Measurements from ENCODE around the gene KANSL1. TPM values are rescaled to one million over a fixed set of nuclear protein-coding genes. Genes with fewer than 3 reads are reported as not detected.

Gene KANSL1
- total and polyA plus RNA-seq, 2 of the 4 experiments (the other 2 are of a cell fraction) = 19.1 to 49.6 TPM

DNA sequence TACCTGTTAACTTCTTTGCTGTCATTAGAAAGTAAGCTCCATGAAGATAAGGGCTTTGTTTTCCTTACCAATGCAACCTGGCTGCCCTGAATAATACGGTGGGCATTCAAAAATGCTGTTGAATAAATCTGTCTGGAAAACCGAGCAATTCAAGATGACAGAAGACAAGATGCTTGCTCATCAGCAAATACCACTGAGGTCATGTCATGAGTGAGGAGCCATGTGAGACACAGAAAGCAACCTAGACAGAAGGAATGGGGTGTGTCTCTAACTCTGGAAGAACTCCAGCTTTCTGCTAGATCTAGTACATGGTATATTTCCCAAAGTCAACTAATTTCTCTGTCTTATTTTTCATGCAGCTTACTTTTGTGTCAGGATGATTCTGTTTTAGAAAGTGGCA lies 130.0 kb downstream of the KANSL1 start:
- H4K20me1 ChIP-seq (ENCODE audit: insufficient read depth, low read length) = peaks cover 14% of the 10 kb centered on the region; the same call in 1 of the 2 replicates
- H3K9ac ChIP-seq (ENCODE audit: low read depth, low read length) = no peak overlapping the region
- H3K9me1 ChIP-seq (ENCODE audit: insufficient read depth, low read length) = peaks cover 9% of the 10 kb centered on the region
- ATAC-seq (ENCODE audit: low read depth) (peak; percentile 80), DNase-seq (peak; percentile 82)
- no peak overlapping the region for H2BK15ac ChIP-seq (ENCODE audit: low read depth, low read length)
- no peak overlapping the region for H3K4me2 ChIP-seq (ENCODE audit: low read depth, low read length)
- BruUV-seq (replicated peaks) = no TSS peak
- ChIA-PET POLR2A (ENCODE audit: unreplicated experiment) (no interaction called here), CTCF (interaction anchor here (1.0 kb wide), 1 partner anchor 130 kb away, joined by 3 read pairs; the partner anchor contains the start of gene KANSL1)
- peaks cover 28% of the 10 kb centered on the region for H3K36me3 ChIP-seq (ENCODE audit: control insufficient read depth, insufficient read depth, low read length)
- no peak overlapping the region for H2AK5ac ChIP-seq (ENCODE audit: low read depth, low read length)
- TF ChIP-seq BHLHE40 (IDR thresholded peaks at IDR 0.05; ENCODE audit: low read depth, low read length) = no peak
- no peak for TF ChIP-seq MAZ (IDR thresholded peaks at IDR 0.05; ENCODE audit: borderline replicate concordance, low read depth, low read length)
- no peak for TF ChIP-seq FOS (IDR thresholded peaks at IDR 0.05; ENCODE audit: low read depth, low read length)
- TF ChIP-seq, protein P1, sequence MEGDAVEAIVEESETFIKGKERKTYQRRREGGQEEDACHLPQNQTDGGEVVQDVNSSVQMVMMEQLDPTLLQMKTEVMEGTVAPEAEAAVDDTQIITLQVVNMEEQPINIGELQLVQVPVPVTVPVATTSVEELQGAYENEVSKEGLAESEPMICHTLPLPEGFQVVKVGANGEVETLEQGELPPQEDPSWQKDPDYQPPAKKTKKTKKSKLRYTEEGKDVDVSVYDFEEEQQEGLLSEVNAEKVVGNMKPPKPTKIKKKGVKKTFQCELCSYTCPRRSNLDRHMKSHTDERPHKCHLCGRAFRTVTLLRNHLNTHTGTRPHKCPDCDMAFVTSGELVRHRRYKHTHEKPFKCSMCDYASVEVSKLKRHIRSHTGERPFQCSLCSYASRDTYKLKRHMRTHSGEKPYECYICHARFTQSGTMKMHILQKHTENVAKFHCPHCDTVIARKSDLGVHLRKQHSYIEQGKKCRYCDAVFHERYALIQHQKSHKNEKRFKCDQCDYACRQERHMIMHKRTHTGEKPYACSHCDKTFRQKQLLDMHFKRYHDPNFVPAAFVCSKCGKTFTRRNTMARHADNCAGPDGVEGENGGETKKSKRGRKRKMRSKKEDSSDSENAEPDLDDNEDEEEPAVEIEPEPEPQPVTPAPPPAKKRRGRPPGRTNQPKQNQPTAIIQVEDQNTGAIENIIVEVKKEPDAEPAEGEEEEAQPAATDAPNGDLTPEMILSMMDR (conservative IDR thresholded peaks at IDR 0.05; ENCODE audit: low read depth, low read length) = no peak
- TF ChIP-seq RFX5 (IDR thresholded peaks at IDR 0.05; ENCODE audit: low read depth, low read length) = no peak
- TF ChIP-seq SMC3 (IDR thresholded peaks at IDR 0.05; ENCODE audit: low read depth, low read length) = no peak
- no peak for TF ChIP-seq CHD1 (IDR thresholded peaks at IDR 0.05; ENCODE audit: low read depth, low read length)
- TF ChIP-seq, protein P2, sequence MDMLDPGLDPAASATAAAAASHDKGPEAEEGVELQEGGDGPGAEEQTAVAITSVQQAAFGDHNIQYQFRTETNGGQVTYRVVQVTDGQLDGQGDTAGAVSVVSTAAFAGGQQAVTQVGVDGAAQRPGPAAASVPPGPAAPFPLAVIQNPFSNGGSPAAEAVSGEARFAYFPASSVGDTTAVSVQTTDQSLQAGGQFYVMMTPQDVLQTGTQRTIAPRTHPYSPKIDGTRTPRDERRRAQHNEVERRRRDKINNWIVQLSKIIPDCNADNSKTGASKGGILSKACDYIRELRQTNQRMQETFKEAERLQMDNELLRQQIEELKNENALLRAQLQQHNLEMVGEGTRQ (IDR thresholded peaks at IDR 0.05; ENCODE audit: low read depth, low read length) = no peak
- TF ChIP-seq POLR2A (IDR thresholded peaks at IDR 0.05; ENCODE audit: low read depth, low read length) = no peak
- TF ChIP-seq CEBPB (IDR thresholded peaks at IDR 0.05; ENCODE audit: low read depth, low read length) = no peak; the same call in 1 of the 2 replicates
- TF ChIP-seq RAD21 (IDR thresholded peaks at IDR 0.05; ENCODE audit: low read length) = no peak
- peak; percentile 66 for TF ChIP-seq MAFK (IDR thresholded peaks at IDR 0.05; ENCODE audit: low read depth, low read length)
- TF ChIP-seq RCOR1 (IDR thresholded peaks at IDR 0.05; ENCODE audit: insufficient replicate concordance, low read length) = no peak
- no peak for TF ChIP-seq NFE2L2 (IDR thresholded peaks at IDR 0.05; ENCODE audit: low read depth, low read length)
- 0 out of 2 replicates have a peak, but pooled peaks have one; percentile 40 for TF ChIP-seq MXI1 (IDR thresholded peaks at IDR 0.05; ENCODE audit: borderline replicate concordance, low read depth, low read length)
- H2BK120ac ChIP-seq (ENCODE audit: low read depth, low read length) = no peak overlapping the region
- in situ Hi-C loops (cut with MboI; ENCODE audit: low sequenced_read_pairs) (no loop called here), dilution Hi-C loops (cut with HindIII; ENCODE audit: low sequenced_read_pairs, unreplicated experiment) (no loop called here), intact Hi-C loops (cut with micrococcal nuclease) (loop anchor here (5.0 kb wide), 1 partner anchor 124 kb away; no protein-coding TSS in a partner anchor)
- peak overlapping the region; percentile 8 for H2BK5ac ChIP-seq (ENCODE audit: low read depth, low read length, poor library complexity, severe bottlenecking)
- H4K5ac ChIP-seq (ENCODE audit: low read depth, low read length) = no peak overlapping the region
- no peaks in the 10 kb centered on the region for H3K27me3 ChIP-seq (ENCODE audit: control insufficient read depth, insufficient read depth, low read length)
- H3K27ac ChIP-seq (ENCODE audit: insufficient read depth, low read length) = no peak overlapping the region
- no peak overlapping the region for H3K4ac ChIP-seq (ENCODE audit: low read depth, low read length)
- WGBS, 2 experiments (ENCODE audit: extremely low coverage in 2 of 2, insufficient read length in 1 of 2) = 20% methylated on average over 1 of the region's 2 CpGs; no CpG with 5 or more reads in 1 of the 2 experiments
- no peak overlapping the region for H3K56ac ChIP-seq (ENCODE audit: extremely low read depth, insufficient read depth, low read length)
- no peak overlapping the region for H3K18ac ChIP-seq (ENCODE audit: low read depth, low read length)
- H3K4me3 ChIP-seq (ENCODE audit: insufficient read depth, low read depth, low read length) = no peak overlapping the region
- no peak overlapping the region for H4K91ac ChIP-seq (ENCODE audit: insufficient read depth, low read depth, low read length)
- H3K4me1 ChIP-seq (ENCODE audit: control insufficient read depth, insufficient read depth, low read length) = peaks cover 2% of the 10 kb centered on the region; the same call in 1 of the 2 replicates
- no peak overlapping the region for H2AK9ac ChIP-seq (replicated peaks; ENCODE audit: low read depth, low read length, poor library complexity)
- H2AFZ ChIP-seq (replicated peaks; ENCODE audit: low read length, poor library complexity) = no peak overlapping the region
- H4K8ac ChIP-seq (ENCODE audit: low read depth in 2 of 2, low read length in 2 of 2) = no peak overlapping the region
- H3K23ac ChIP-seq (ENCODE audit: low read depth, low read length) = no peak overlapping the region
- H3K79me1 ChIP-seq (ENCODE audit: low read depth in 1 of 2, low read length in 2 of 2) = peaks cover 22 to 71% of the 10 kb centered on the region in 2 experiments
- H2BK20ac ChIP-seq (ENCODE audit: low read depth, low read length) = no peak overlapping the region
- no peaks in the 10 kb centered on the region for H3K9me3 ChIP-seq (ENCODE audit: control insufficient read depth, insufficient read depth, low read length)
- H3K14ac ChIP-seq (replicated peaks; ENCODE audit: low read depth, low read length) = no peak overlapping the region

Measured in IMR-90 (cell line).